GM12878 (cell line): ENCODE results near the gene DLG2. TPM values are rescaled to one million over a fixed set of nuclear protein-coding genes. Genes with fewer than 3 reads are reported as not detected.

Source experiments
- ATAC-seq: fragments of 200-7000 bp; cut with Tn5 transposase; 3 replicates; pipeline ENCODE4 v1.9.1; 2020; ENCODE audit warnings: mild to moderate bottlenecking, moderate library complexity
- BruUV-seq: library from RNA; stranded (reverse); fragments of 400-500 nt; replicated peaks from 2 replicates; lab custom pipeline; 2021; lab: Mats Ljungman, UMichigan
- CTCF ChIA-PET: fragments of 300-600 bp; sonication (Branson Sonifier 250); formaldehyde crosslinking; extraction: SDS; loops from one replicate; lab custom pipeline; 2021; ENCODE audit warnings: inconsistent platforms; lab: Yijun Ruan, JAX
- POLR2A ChIA-PET: fragments of 350-600 bp; formaldehyde crosslinking; extraction: SDS; loops from one replicate; lab custom pipeline; 2021; ENCODE audit warnings: inconsistent platforms; lab: Charles Lee
- RAD21 ChIA-PET: fragments of 300-600 bp; sonication (Branson Sonifier 250); formaldehyde crosslinking; loops from one replicate; lab custom pipeline; 2023; ENCODE audit warnings: antibody characterized with exemption; ENCODE audit not compliant: unreplicated experiment; lab: Charles Lee
- SMC1A ChIA-PET: fragments of 300-600 bp; sonication (Branson Sonifier 250); formaldehyde crosslinking; loops from one replicate; lab custom pipeline; 2023; ENCODE audit not compliant: unreplicated experiment, uncharacterized antibody; lab: Charles Lee
- DNase-seq: peaks from one replicate; pipeline ENCODE4 v3.0.0-alpha.2; 2011; ENCODE audit warnings: low read depth, low spot score
- FAIRE-seq: peaks from 3 replicates; lab custom pipeline; 2011; peaks lifted over from hg19 to GRCh38; lab: Jason Lieb, UNC
- H2AFZ ChIP-seq: 2 replicates; pipeline ENCODE4 v1.6.0; 2011; ENCODE audit warnings: low read depth, low read length, control low read depth; ENCODE audit not compliant: control insufficient read depth
- H3K27ac ChIP-seq: 2 replicates; pipeline ENCODE4 v1.5.1; 2011; ENCODE audit warnings: control low read depth; ENCODE audit not compliant: control insufficient read depth, insufficient read depth
- H3K27me3 ChIP-seq, 2 experiments: replicated peaks in 1 of 2; 2 replicates each; pipeline versions ENCODE4 v1.6.0 to v1.6.1; 2011; ENCODE audit warnings: low read length in 1 of 2; ENCODE audit not compliant: control insufficient read depth in 2 of 2, insufficient read depth in 2 of 2
- H3K36me3 ChIP-seq, 2 experiments: 2 replicates each; pipeline ENCODE4 v1.5.1; 2011; ENCODE audit warnings: low read length in 1 of 2; ENCODE audit not compliant: control insufficient read depth in 2 of 2, insufficient read depth in 2 of 2
- H3K4me1 ChIP-seq: 2 replicates; pipeline ENCODE4 v1.6.1; 2011; ENCODE audit warnings: mild to moderate bottlenecking, low read length, moderate library complexity, mixed read lengths; ENCODE audit not compliant: control insufficient read depth, insufficient read depth
- H3K4me2 ChIP-seq: 2 replicates; pipeline ENCODE4 v1.6.0; 2011; ENCODE audit warnings: control low read depth; ENCODE audit not compliant: control insufficient read depth, insufficient read depth
- H3K4me3 ChIP-seq: fragments of 200-600 bp; sonication (generic); 2 replicates; pipeline ENCODE4 v1.5.1; 2016
- H3K79me2 ChIP-seq: 2 replicates; pipeline ENCODE4 v1.6.0; 2011; ENCODE audit warnings: low read length; ENCODE audit not compliant: control insufficient read depth, insufficient read depth
- H3K9ac ChIP-seq: 2 replicates; pipeline ENCODE4 v1.8.0; 2011; ENCODE audit warnings: low read length, control low read depth, mixed read lengths; ENCODE audit not compliant: control insufficient read depth, insufficient read depth
- H3K9me3 ChIP-seq: replicated peaks from 3 replicates; pipeline ENCODE4 v1.5.1; 2011; ENCODE audit warnings: mild to moderate bottlenecking, low read length; ENCODE audit not compliant: control insufficient read depth, insufficient read depth
- H4K20me1 ChIP-seq: 2 replicates; pipeline ENCODE4 v1.6.0; 2011; ENCODE audit not compliant: control insufficient read depth, insufficient read depth
- BCL11A ChIP-seq: IDR thresholded peaks from 2 replicates; pipeline ENCODE4 v1.6.1; 2011; ENCODE audit warnings: low read depth, low read length
- CBFB ChIP-seq: IDR thresholded peaks from 2 replicates; pipeline ENCODE4 v1.6.1; 2016; ENCODE audit warnings: antibody characterized with exemption, low read depth
- EP300 ChIP-seq, 2 experiments: fragments of 150-350 bp in 1 of 2; IDR thresholded peaks; 2 replicates each; pipeline ENCODE4 v1.6.1; 2011 to 2012; ENCODE audit warnings: low read depth in 2 of 2, low read length in 2 of 2, borderline replicate concordance in 1 of 2, improper control_type of control experiment in 1 of 2, inconsistent platforms in 1 of 2; ENCODE audit not compliant: control insufficient read depth in 1 of 2
- IKZF1 ChIP-seq: fragments of 450-650 bp; conservative IDR thresholded peaks from 2 replicates; pipeline ENCODE4 v1.6.1; 2017; ENCODE audit warnings: antibody characterized with exemption, mild to moderate bottlenecking
- MLLT1 ChIP-seq: fragments of 450-650 bp; IDR thresholded peaks from 2 replicates; pipeline ENCODE4 v1.6.1; 2016; ENCODE audit warnings: mild to moderate bottlenecking
- MTA2 ChIP-seq: fragments of 450-650 bp; IDR thresholded peaks from 2 replicates; pipeline ENCODE4 v1.6.1; 2016; ENCODE audit warnings: low read depth, mild to moderate bottlenecking, moderate library complexity
- NR2F1 ChIP-seq: fragments of 450-650 bp; conservative IDR thresholded peaks from 2 replicates; pipeline ENCODE4 v1.6.1; 2017; ENCODE audit warnings: mild to moderate bottlenecking
- PKNOX1 ChIP-seq: fragments of 450-650 bp; IDR thresholded peaks from 2 replicates; pipeline ENCODE4 v1.6.1; 2016; ENCODE audit warnings: mild to moderate bottlenecking
- POU2F2 ChIP-seq: IDR thresholded peaks from 3 replicates; pipeline ENCODE4 v1.6.1; 2011; ENCODE audit warnings: low read depth, mild to moderate bottlenecking, low read length, borderline replicate concordance
- RB1 ChIP-seq: fragments of 450-650 bp; formaldehyde crosslinking; IDR thresholded peaks from 2 replicates; pipeline ENCODE4 v1.6.1; 2017; ENCODE audit warnings: mild to moderate bottlenecking, borderline replicate concordance
- RELB ChIP-seq: fragments of 450-650 bp; IDR thresholded peaks from 2 replicates; pipeline ENCODE4 v1.6.1; 2017; ENCODE audit warnings: low read depth, mild to moderate bottlenecking, moderate library complexity
- SPI1 ChIP-seq: IDR thresholded peaks from 2 replicates; pipeline ENCODE4 v1.6.1; 2011; ENCODE audit warnings: low read depth, mild to moderate bottlenecking, low read length, moderate library complexity, borderline replicate concordance; ENCODE audit not compliant: insufficient read depth
- ZNF217 ChIP-seq: fragments of 450-650 bp; IDR thresholded peaks from 2 replicates; pipeline ENCODE4 v1.6.1; 2017; ENCODE audit warnings: antibody characterized with exemption, mild to moderate bottlenecking
- ZNF592 ChIP-seq: fragments of 450-650 bp; IDR thresholded peaks from 2 replicates; pipeline ENCODE4 v1.6.1; 2017; ENCODE audit warnings: mild to moderate bottlenecking, moderate library complexity
- WGBS: methylation state at CpG from one replicate; pipeline ENCODE4 v1.1.6; 2016; ENCODE audit warnings: low lambda C conversion rate; ENCODE audit not compliant: insufficient replicate concordance, insufficient coverage; ENCODE audit errors: missing lambda C conversion rate; 5-methylcytosine and 5-hydroxymethylcytosine counted together
- in situ Hi-C: fragments of 300-500 bp; cut with MboI; formaldehyde crosslinking; loops from 9 replicates; pipeline ENCODE4 v1.14.3; 2018; ENCODE audit warnings: mixed read lengths
- intact Hi-C: fragments of 100-400 bp; cut with micrococcal nuclease; formaldehyde crosslinking; loops from one replicate; pipeline ENCODE4 v1.14.2; 2022; ENCODE audit not compliant: unreplicated experiment
- polyA plus RNA-seq, 11 experiments: library from polyadenylated mRNA; depleted of rRNA in 4 of 11; unstranded in 6 of 11; stranded (reverse) in 5 of 11; fragments of >200 nt; fragmentation: Nextera tagmentation in 4 of 11; fragmentation: Illumina TruSeq in 1 of 11; extraction: Ambion mirVana in 4 of 11; extraction: Trizol in 1 of 11; gene quantifications; 1 replicate in 1 of 11; 2 replicates in 10 of 11; pipeline versions ENCODE4 v1.2.1 to v1.2.3, GENCODE V29; 2011 to 2016; ENCODE audit warnings: inconsistent platforms in 2 of 11, missing spikeins in 2 of 11, low read depth in 1 of 11
- total RNA-seq, 4 experiments: library from RNA; depleted of rRNA in 3 of 4; stranded (reverse); fragments of >200 nt in 3 of 4; fragmentation: Illumina TruSeq in 1 of 4; extraction: Trizol in 1 of 4; gene quantifications; 2 replicates each; pipeline versions ENCODE4 v1.2.1 to v1.2.3, GENCODE V29; 2013 to 2021

Gene DLG2
- total and polyA plus RNA-seq, 10 of the 15 experiments (the other 5 are each of a cell fraction or from before 2014, with no cell fraction given) = 0.09 to 0.98 (median 0.35) TPM

- Histone ChIP-seq H3K4me1 (peaks cover 6% of the 10 kb centered on the region; the same call in 1 of the 2 replicates), H3K27me3 (no peaks in the 10 kb centered on the region), H3K79me2 (no peaks in the 10 kb centered on the region), H3K36me3 (no peaks in the 10 kb centered on the region), H3K27ac (peak overlapping the region; percentile 25; the same call in 1 of the 2 replicates), H3K9ac (no peak overlapping the region), H3K9me3 (no peaks in the 10 kb centered on the region), H3K4me2 (peak overlapping the region; percentile 64), H4K20me1 (no peaks in the 10 kb centered on the region), H2AFZ (no peak overlapping the region), H3K4me3 (no peak overlapping the region)
- no TSS peak for BruUV-seq
- intact Hi-C loops = loop anchor here (1.0 to 10.0 kb wide), 4 partner anchors 135 to 685 kb away; partner anchors contain the start of gene CCDC90B
- peak; percentile 35 for FAIRE-seq
- ChIA-PET CTCF (interaction anchor here (1.1 to 1.5 kb wide), 2 partner anchors 9 to 12 kb away, joined by 3 read pairs; no protein-coding TSS in a partner anchor), SMC1A (interaction anchor here (1.0 to 1.2 kb wide), 2 partner anchors 8 to 9 kb away, joined by 3 to 4 read pairs; no protein-coding TSS in a partner anchor), POLR2A (interaction anchor here (0.6 kb wide), 1 partner anchor 789 kb away, joined by 3 read pairs; no protein-coding TSS in a partner anchor), RAD21 (interaction anchor here (0.5 to 1.5 kb wide), 2 partner anchors 33 to 126 kb away, joined by 3 to 4 read pairs; no protein-coding TSS in a partner anchor)
- peak; percentile 63 for DNase-seq
- peak; percentile 90 for ATAC-seq
- 26% methylated on average over 2 of the region's 2 CpGs for WGBS
- in situ Hi-C loops = no loop called here
- TF ChIP-seq MLLT1 (peak; percentile 73), RELB (peak; percentile 80), CBFB (no peak), EP300 (IDR thresholded peaks at IDR 0.05; ENCODE audit: borderline replicate concordance in 1 of 2, control insufficient read depth in 1 of 2, low read depth in 2 of 2, low read length in 2 of 2) (peak; percentile 71 to 92; a peak in 3 of 4 replicates), RB1 (no peak), SPI1 (peak; percentile 37; the same call in 1 of the 2 replicates), POU2F2 (peak; percentile 26; the same call in 1 of the 3 replicates), ZNF592 (no peak), ZNF217 (peak; percentile 65; the same call in 1 of the 2 replicates), PKNOX1 (peak; percentile 71; the same call in 1 of the 2 replicates), BCL11A (peak; percentile 64), NR2F1 (peak; percentile 70), MTA2 (peak; percentile 98), IKZF1 (peak; percentile 72)
These were observed 1657.0 kb downstream of the DLG2 start for GRCh38 chr11:83970061-83970671.
